ENCODE data around the gene SERPINA9. TPM values are rescaled to one million over a fixed set of nuclear protein-coding genes. Genes with fewer than 3 reads are reported as not detected.

SERPINA9 gene
- polyA plus RNA-seq, 1 experiment = 0.05 TPM

- CTCF ChIA-PET = no interaction called here
- Histone ChIP-seq H3K9me3 (ENCODE audit: control insufficient read depth, insufficient read depth, low read length) (no peaks in the 10 kb centered on the region), H3K27ac (ENCODE audit: low read depth, low read length) (no peak overlapping the region), H3K4me3 (ENCODE audit: low read depth, low read length) (no peak overlapping the region), H3K27me3 (ENCODE audit: control insufficient read depth, insufficient read depth, low read length) (peaks cover 6% of the 10 kb centered on the region)
- TF ChIP-seq CTCF (IDR thresholded peaks at IDR 0.05; ENCODE audit: low read depth, low read length) = no peak
- POLR2A ChIA-PET = no interaction called here
- DNase-seq (ENCODE audit: low read depth, low spot score) = no peak
Measured at GRCh38 chr14:94451091-94451771, 24.8 kb downstream of the SERPINA9 start.

DNA sequence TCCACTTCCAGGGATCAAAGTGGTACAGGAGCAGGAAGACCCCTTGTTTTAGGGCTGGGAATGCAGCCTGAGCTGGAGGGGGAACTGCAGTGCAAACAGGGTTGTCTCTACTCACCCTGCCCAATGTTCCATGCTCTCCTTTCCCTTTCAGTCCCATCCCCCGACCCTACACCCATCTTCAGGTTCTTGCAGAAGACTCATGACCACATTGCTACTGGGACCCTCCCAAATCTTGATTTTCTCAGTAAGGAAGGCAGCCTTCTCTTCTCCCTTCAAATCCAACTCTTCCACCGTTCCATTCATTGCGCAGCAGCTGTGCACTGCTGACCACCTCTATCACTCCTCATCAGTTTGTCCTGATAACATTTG is 25.3 kb downstream of the SERPINA9 start:
- POLR2A ChIA-PET = no interaction called here
- no peak for DNase-seq (ENCODE audit: low read depth, low spot score)
- H3K4me3 ChIP-seq (ENCODE audit: low read depth, low read length) = no peak overlapping the region
- H3K27me3 ChIP-seq (ENCODE audit: control insufficient read depth, insufficient read depth, low read length) = peaks cover 6% of the 10 kb centered on the region
- CTCF ChIA-PET = no interaction called here
- no peak overlapping the region for H3K27ac ChIP-seq (ENCODE audit: low read depth, low read length)
- TF ChIP-seq CTCF (IDR thresholded peaks at IDR 0.05; ENCODE audit: low read depth, low read length) = no peak
- H3K9me3 ChIP-seq (ENCODE audit: control insufficient read depth, insufficient read depth, low read length) = no peaks in the 10 kb centered on the region

DNA sequence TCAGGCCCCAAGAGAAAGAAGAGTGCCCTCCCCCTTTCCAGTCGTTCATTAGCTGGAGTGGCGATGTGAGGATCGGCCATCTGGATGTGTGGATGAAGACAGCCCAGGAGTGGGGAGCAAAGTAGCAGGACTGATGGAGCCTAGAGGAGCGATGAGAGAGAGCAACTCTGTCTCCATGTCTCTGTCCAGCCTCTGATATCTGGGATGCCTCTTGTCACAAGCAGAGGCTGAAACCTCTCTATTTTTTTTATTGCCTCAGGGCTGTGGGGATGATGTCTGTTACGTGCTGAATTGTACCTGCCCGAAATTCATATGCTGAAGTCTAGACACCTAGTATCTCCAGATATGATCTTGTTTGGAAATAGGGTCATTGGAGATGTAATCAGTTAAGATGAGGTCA is 26.1 kb downstream of the SERPINA9 start:
- DNase-seq (ENCODE audit: low read depth, low spot score) = no peak
- ChIA-PET POLR2A (no interaction called here), CTCF (no interaction called here)
- no peak overlapping the region for H3K4me3 ChIP-seq (ENCODE audit: low read depth, low read length)
- no peaks in the 10 kb centered on the region for H3K9me3 ChIP-seq (ENCODE audit: control insufficient read depth, insufficient read depth, low read length)
- no peak overlapping the region for H3K27ac ChIP-seq (ENCODE audit: low read depth, low read length)
- peaks cover 6% of the 10 kb centered on the region for H3K27me3 ChIP-seq (ENCODE audit: control insufficient read depth, insufficient read depth, low read length)
- no peak for TF ChIP-seq CTCF (IDR thresholded peaks at IDR 0.05; ENCODE audit: low read depth, low read length)

- H3K4me3 ChIP-seq (ENCODE audit: low read depth, low read length) = no peak overlapping the region
- CTCF ChIA-PET = interaction anchor here (0.6 to 2.6 kb wide), 2 partner anchors 15 to 48 kb away, joined by 3 to 10 read pairs; no protein-coding TSS in a partner anchor
- TF ChIP-seq CTCF (IDR thresholded peaks at IDR 0.05; ENCODE audit: low read depth, low read length) = no peak
- peaks cover 6% of the 10 kb centered on the region for H3K27me3 ChIP-seq (ENCODE audit: control insufficient read depth, insufficient read depth, low read length)
- POLR2A ChIA-PET = no interaction called here
- H3K27ac ChIP-seq (ENCODE audit: low read depth, low read length) = no peak overlapping the region
- DNase-seq (ENCODE audit: low read depth, low spot score) = no peak
- no peaks in the 10 kb centered on the region for H3K9me3 ChIP-seq (ENCODE audit: control insufficient read depth, insufficient read depth, low read length)
Measured at GRCh38 chr14:94448071-94448808, 27.8 kb downstream of the SERPINA9 start.

- Histone ChIP-seq H3K4me3 (ENCODE audit: low read depth, low read length) (no peak overlapping the region), H3K9me3 (ENCODE audit: control insufficient read depth, insufficient read depth, low read length) (no peaks in the 10 kb centered on the region), H3K27ac (ENCODE audit: low read depth, low read length) (no peak overlapping the region), H3K27me3 (ENCODE audit: control insufficient read depth, insufficient read depth, low read length) (peaks cover 6% of the 10 kb centered on the region)
- ChIA-PET CTCF (interaction anchor here (0.6 to 2.6 kb wide), 2 partner anchors 13 to 49 kb away, joined by 3 to 10 read pairs; no protein-coding TSS in a partner anchor), POLR2A (no interaction called here)
- DNase-seq (ENCODE audit: low read depth, low spot score) = no peak
- no peak for TF ChIP-seq CTCF (IDR thresholded peaks at IDR 0.05; ENCODE audit: low read depth, low read length)
Measured at GRCh38 chr14:94447206-94447605, 28.8 kb downstream of the SERPINA9 start.

Data from AG04450 (cell line).